ENCODE measurements around the gene DDOST. TPM values are rescaled to one million over a fixed set of nuclear protein-coding genes. Genes with fewer than 3 reads are reported as not detected.

Gene DDOST
- polyA plus RNA-seq, 1 of the 3 experiments (the other 2 are of a cell fraction): 602 TPM

GRCh38 chr1:20660363-20660762, 806 bp downstream of the DDOST start:
- peaks cover 36 to 37% of the 10 kb centered on the region in 2 experiments for H3K36me3 ChIP-seq (replicated peaks in 1 of 2; ENCODE audit: control insufficient read depth in 1 of 2, insufficient read depth in 2 of 2, low read length in 1 of 2)
- CTCF ChIA-PET: interaction anchor here (1.1 to 3.2 kb wide), 5 partner anchors 19 to 535 kb away, joined by 3 to 12 read pairs (median 6); partner anchors contain the start of gene PINK1
- 6% methylated on average over 3 of the region's 3 CpGs for WGBS (ENCODE audit: low lambda C conversion rate)
- H3K9me3 ChIP-seq: no peaks in the 10 kb centered on the region
- no peak overlapping the region; a peak in 2 of 4 replicates for H3K27ac ChIP-seq (ENCODE audit: low read depth in 2 of 2, low read length in 1 of 2)
- TF ChIP-seq RFX5 (IDR thresholded peaks at IDR 0.05; ENCODE audit: low read length) (no peak), EZH2phosphoT487 (IDR thresholded peaks at IDR 0.05; ENCODE audit: borderline replicate concordance, low read depth) (no peak), SMC3 (IDR thresholded peaks at IDR 0.05; ENCODE audit: low read depth, low read length) (no peak), MAX (IDR thresholded peaks at IDR 0.05; ENCODE audit: low read depth) (no peak), REST (IDR thresholded peaks at IDR 0.05; ENCODE audit: low read depth, low read length) (no peak)
- peaks cover 57% of the 10 kb centered on the region for H3K79me2 ChIP-seq (ENCODE audit: insufficient read depth)
- peak overlapping the region; percentile 94 for H3K4me2 ChIP-seq
- H3F3A ChIP-seq (replicated peaks; ENCODE audit: insufficient read depth): no peaks in the 10 kb centered on the region
- POLR2A ChIA-PET: interaction anchor here (0.6 to 1.5 kb wide), 3 partner anchors 27 to 178 kb away, joined by 3 to 4 read pairs (median 4); no protein-coding TSS in a partner anchor
- no peaks in the 10 kb centered on the region for H3K27me3 ChIP-seq (ENCODE audit: insufficient read depth)
- no peaks in the 10 kb centered on the region for H3K9me2 ChIP-seq
- H3K4me1 ChIP-seq (ENCODE audit: control insufficient read depth in 1 of 2, insufficient read depth in 2 of 2, low read depth in 1 of 2, low read length in 1 of 2): peaks cover 9 to 14% of the 10 kb centered on the region in 2 experiments
- H3K9ac ChIP-seq: peak overlapping the region; percentile 80
- peak overlapping the region; percentile 89 to 99 for H3K4me3 ChIP-seq (ENCODE audit: low read depth in 2 of 2, low read length in 1 of 2)
- no peak for DNase-seq
- H2AFZ ChIP-seq (ENCODE audit: low read depth): peak overlapping the region; percentile 82; the same call in 1 of the 2 replicates
- H4K20me1 ChIP-seq (ENCODE audit: insufficient read depth): no peaks in the 10 kb centered on the region; the same call in 1 of the 2 replicates

GRCh38 chr1:20658166-20658915, 2.8 kb downstream of the DDOST start:
- Histone ChIP-seq H3K4me2 (no peak overlapping the region), H4K20me1 (ENCODE audit: insufficient read depth) (no peaks in the 10 kb centered on the region; the same call in 1 of the 2 replicates), H3F3A (replicated peaks; ENCODE audit: insufficient read depth) (no peaks in the 10 kb centered on the region), H2AFZ (ENCODE audit: low read depth) (no peak overlapping the region), H3K4me3 (ENCODE audit: low read depth in 2 of 2, low read length in 1 of 2) (no peak overlapping the region), H3K9me3 (no peaks in the 10 kb centered on the region), H3K4me1 (ENCODE audit: control insufficient read depth in 1 of 2, insufficient read depth in 2 of 2, low read depth in 1 of 2, low read length in 1 of 2) (peaks cover 9 to 14% of the 10 kb centered on the region in 2 experiments), H3K27me3 (ENCODE audit: insufficient read depth) (no peaks in the 10 kb centered on the region), H3K27ac (ENCODE audit: low read depth in 2 of 2, low read length in 1 of 2) (no peak overlapping the region), H3K9ac (no peak overlapping the region), H3K36me3 (replicated peaks in 1 of 2; ENCODE audit: control insufficient read depth in 1 of 2, insufficient read depth in 2 of 2, low read length in 1 of 2) (peaks cover 36 to 55% of the 10 kb centered on the region in 2 experiments), H3K9me2 (no peaks in the 10 kb centered on the region), H3K79me2 (ENCODE audit: insufficient read depth) (peaks cover 57% of the 10 kb centered on the region)
- CTCF ChIA-PET: interaction anchor here (1.4 to 3.2 kb wide), 3 partner anchors 16 to 164 kb away, joined by 3 to 9 read pairs (median 4); partner anchors contain the start of gene PINK1
- POLR2A ChIA-PET: no interaction called here
- TF ChIP-seq ZBTB33 (IDR thresholded peaks at IDR 0.05; ENCODE audit: borderline replicate concordance, low read depth) (no peak), GABPA (IDR thresholded peaks at IDR 0.05; ENCODE audit: low read depth) (no peak), REST (IDR thresholded peaks at IDR 0.05; ENCODE audit: low read depth, low read length) (no peak), MXI1 (IDR thresholded peaks at IDR 0.05; ENCODE audit: low read depth, low read length) (no peak)
- no peak for DNase-seq
- WGBS (ENCODE audit: low lambda C conversion rate): 94% methylated on average over 14 of the region's 16 CpGs

Measured in SK-N-SH (cell line).